GM12878 (cell line): ENCODE results near the gene GHDC.

Experiments
- FOXK2 ChIP-seq: fragments of 450-650 bp; IDR thresholded peaks from 2 replicates; pipeline ENCODE4 v1.6.1; 2017; ENCODE audit warnings: mild to moderate bottlenecking, moderate library complexity
- MTA3 ChIP-seq: IDR thresholded peaks from 2 replicates; pipeline ENCODE4 v1.6.1; 2012; ENCODE audit warnings: low read length, inconsistent platforms, borderline replicate concordance
- NRF1 ChIP-seq: conservative IDR thresholded peaks from 2 replicates; pipeline ENCODE4 v1.6.1; 2011; ENCODE audit warnings: mild to moderate bottlenecking, low read depth, low read length, improper control_type of control experiment
- RAD21 ChIP-seq: IDR thresholded peaks from 2 replicates; pipeline ENCODE4 v1.6.1; 2011; ENCODE audit warnings: mild to moderate bottlenecking, low read depth, low read length, moderate library complexity; ENCODE audit not compliant: insufficient read depth

DNA sequence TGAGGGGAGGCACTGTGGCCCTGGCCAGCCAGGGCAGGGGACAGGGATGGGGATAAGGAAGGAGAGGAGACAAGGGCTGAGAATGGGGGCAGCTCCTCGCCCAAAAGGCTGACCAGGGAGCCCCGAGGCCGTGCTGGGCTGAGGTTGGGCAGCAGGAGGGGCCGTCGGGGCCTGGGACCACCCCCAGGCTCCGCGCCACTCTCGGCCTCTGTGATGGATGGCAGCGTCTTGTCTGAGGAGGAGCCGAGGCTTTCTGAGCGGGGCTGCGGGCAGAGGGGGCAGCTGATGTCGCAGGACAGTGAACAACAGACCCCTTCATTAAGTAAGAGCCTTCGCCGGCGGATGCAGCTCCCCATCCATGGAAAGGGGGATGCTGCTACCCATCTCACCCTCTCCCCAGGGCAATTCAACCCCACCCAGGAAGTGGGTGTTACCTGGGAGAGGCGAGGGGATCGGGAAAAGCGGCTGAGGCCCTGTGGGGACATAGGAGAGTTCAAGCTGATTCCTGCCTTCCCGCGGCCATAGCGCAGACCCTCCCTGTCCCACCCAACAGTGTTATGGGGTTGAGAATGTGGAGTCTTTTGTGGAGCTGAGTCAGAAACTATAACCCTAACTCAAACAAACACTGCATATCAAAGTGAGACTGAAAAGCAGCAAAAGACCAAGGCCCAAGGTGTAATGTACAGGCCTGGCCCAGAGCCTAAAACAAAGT is 30.4 kb downstream of the GHDC start:
- TF ChIP-seq FOXK2: no peak
- no peak for TF ChIP-seq NRF1
- no peak for TF ChIP-seq MTA3
- TF ChIP-seq RAD21: no peak
